ENCODE measurements around the gene MESP1. TPM values are rescaled to one million over a fixed set of nuclear protein-coding genes. Genes with fewer than 3 reads are reported as not detected.

MESP1 gene
- total RNA-seq, 1 donor from 2014 or later, result 1.1 TPM

GRCh38 chr15:89775815-89776214, 24.8 kb upstream of the MESP1 start:
- TF ChIP-seq CTCF (IDR thresholded peaks at IDR 0.05; ENCODE audit: partially characterized antibody, unreplicated experiment), result no peak
- Mint-ChIP-seq H3K27me3 (ENCODE audit: unreplicated experiment) (peaks cover 4% of the 10 kb centered on the region), H3K27ac (ENCODE audit: unreplicated experiment) (no peak overlapping the region), H3K9me3 (ENCODE audit: unreplicated experiment) (peaks cover 3% of the 10 kb centered on the region), H3K4me1 (ENCODE audit: low read depth, unreplicated experiment) (no peaks in the 10 kb centered on the region), H3K36me3 (ENCODE audit: unreplicated experiment) (no peaks in the 10 kb centered on the region), H3K4me3 (ENCODE audit: unreplicated experiment) (no peak overlapping the region)
- DNase-seq, result no peak

- Mint-ChIP-seq H3K27ac (ENCODE audit: unreplicated experiment) (no peak overlapping the region), H3K4me3 (ENCODE audit: unreplicated experiment) (no peak overlapping the region), H3K36me3 (ENCODE audit: unreplicated experiment) (no peaks in the 10 kb centered on the region), H3K9me3 (ENCODE audit: unreplicated experiment) (no peaks in the 10 kb centered on the region), H3K27me3 (ENCODE audit: unreplicated experiment) (peaks cover 4% of the 10 kb centered on the region), H3K4me1 (ENCODE audit: low read depth, unreplicated experiment) (no peaks in the 10 kb centered on the region)
- TF ChIP-seq CTCF (IDR thresholded peaks at IDR 0.05; ENCODE audit: partially characterized antibody, unreplicated experiment), result no peak
- no peak for DNase-seq
Measured at GRCh38 chr15:89774492-89774891, 23.4 kb upstream of the MESP1 start.

- Mint-ChIP-seq H3K27me3 (ENCODE audit: unreplicated experiment) (peaks cover 4% of the 10 kb centered on the region), H3K4me1 (ENCODE audit: low read depth, unreplicated experiment) (no peaks in the 10 kb centered on the region), H3K9me3 (ENCODE audit: unreplicated experiment) (no peaks in the 10 kb centered on the region), H3K27ac (ENCODE audit: unreplicated experiment) (no peak overlapping the region), H3K4me3 (ENCODE audit: unreplicated experiment) (no peak overlapping the region), H3K36me3 (ENCODE audit: unreplicated experiment) (no peaks in the 10 kb centered on the region)
- no peak for DNase-seq
- peak; percentile 39 for TF ChIP-seq CTCF (IDR thresholded peaks at IDR 0.05; ENCODE audit: partially characterized antibody, unreplicated experiment)
Measured at GRCh38 chr15:89772932-89773583, 22.0 kb upstream of the MESP1 start.

GRCh38 chr15:89770041-89770440, 19.0 kb upstream of the MESP1 start:
- peaks cover 4% of the 10 kb centered on the region for H3K27me3 Mint-ChIP-seq (ENCODE audit: unreplicated experiment)
- no peak for DNase-seq
- no peaks in the 10 kb centered on the region for H3K36me3 Mint-ChIP-seq (ENCODE audit: unreplicated experiment)
- H3K4me3 Mint-ChIP-seq (ENCODE audit: unreplicated experiment), result no peak overlapping the region
- H3K4me1 Mint-ChIP-seq (ENCODE audit: low read depth, unreplicated experiment), result no peaks in the 10 kb centered on the region
- no peak overlapping the region for H3K27ac Mint-ChIP-seq (ENCODE audit: unreplicated experiment)
- no peak for TF ChIP-seq CTCF (IDR thresholded peaks at IDR 0.05; ENCODE audit: partially characterized antibody, unreplicated experiment)
- no peaks in the 10 kb centered on the region for H3K9me3 Mint-ChIP-seq (ENCODE audit: unreplicated experiment)

- no peak overlapping the region for H3K4me3 Mint-ChIP-seq (ENCODE audit: unreplicated experiment)
Measured at GRCh38 chr15:89769366-89769765, 18.3 kb upstream of the MESP1 start.

More at GRCh38 chr15:89769366-89769765, 18.3 kb upstream of the MESP1 start:
- H3K27ac Mint-ChIP-seq (ENCODE audit: unreplicated experiment), result no peak overlapping the region
- no peaks in the 10 kb centered on the region for H3K36me3 Mint-ChIP-seq (ENCODE audit: unreplicated experiment)
- H3K27me3 Mint-ChIP-seq (ENCODE audit: unreplicated experiment), result peaks cover 2% of the 10 kb centered on the region
- no peaks in the 10 kb centered on the region for H3K4me1 Mint-ChIP-seq (ENCODE audit: low read depth, unreplicated experiment)
- TF ChIP-seq CTCF (IDR thresholded peaks at IDR 0.05; ENCODE audit: partially characterized antibody, unreplicated experiment), result no peak
- DNase-seq, result no peak
- no peaks in the 10 kb centered on the region for H3K9me3 Mint-ChIP-seq (ENCODE audit: unreplicated experiment)
